HG03342 (cell line): ENCODE results near the gene BAK1.
A peak's percentile ranks its signal among the peaks of the same experiment; 100 is the strongest.

Source experiments
- ATAC-seq: cut with Tn5 transposase; IDR thresholded peaks from one replicate; pipeline ENCODE4 v1.9.1; 2021; ENCODE audit warnings: mild to moderate bottlenecking, moderate library complexity; ENCODE audit not compliant: unreplicated experiment

The BAK1 gene

DNA sequence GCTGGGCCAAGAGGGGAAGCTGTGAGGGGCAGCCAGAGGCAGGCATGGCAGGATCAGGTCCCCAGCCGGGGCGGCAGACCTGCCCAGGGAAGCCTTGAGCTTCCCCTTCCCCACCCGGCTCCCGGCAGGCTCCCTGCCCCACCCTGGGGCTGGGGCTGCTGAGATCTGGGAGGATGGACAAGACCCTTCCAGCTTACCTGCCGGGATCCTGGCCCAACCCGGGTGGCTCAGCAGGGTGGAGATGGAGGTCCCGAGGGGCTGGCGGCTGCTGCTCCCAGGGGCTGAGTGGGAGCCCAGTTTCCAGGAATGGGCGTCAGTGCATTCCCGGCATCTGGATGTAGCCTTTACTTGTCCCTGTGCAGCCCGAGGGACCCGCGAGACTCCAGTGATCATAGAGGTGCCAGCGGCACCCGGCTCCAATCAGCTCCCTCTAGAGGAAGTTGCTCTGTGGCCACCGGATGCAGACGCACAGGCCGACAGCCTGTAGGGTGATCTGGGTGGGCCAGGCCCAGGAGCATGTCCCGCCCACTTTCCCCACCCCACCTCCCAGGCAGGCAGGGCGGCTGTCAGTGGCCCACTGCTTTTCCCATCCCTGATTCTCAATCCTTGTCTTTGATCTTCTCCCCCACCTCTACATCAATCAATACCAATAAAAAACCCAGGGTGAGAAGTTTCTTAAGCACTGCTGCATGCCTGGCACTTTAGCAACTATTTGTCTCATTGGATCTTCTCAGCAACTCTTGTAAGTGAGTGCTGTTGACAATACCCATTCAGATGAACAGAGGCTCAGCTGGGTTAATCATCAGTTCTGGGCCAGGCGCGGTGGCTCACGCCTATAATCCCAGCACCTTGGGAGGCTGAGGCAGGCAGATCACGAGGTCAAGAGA lies at the start of gene BAK1:
BAK1 (minus strand) TSS at position 449 of the 887 bp plus-strand sequence. CDS start 2,672 bp downstream, outside the sequence.
- ATAC-seq = peak; percentile 84

DNA sequence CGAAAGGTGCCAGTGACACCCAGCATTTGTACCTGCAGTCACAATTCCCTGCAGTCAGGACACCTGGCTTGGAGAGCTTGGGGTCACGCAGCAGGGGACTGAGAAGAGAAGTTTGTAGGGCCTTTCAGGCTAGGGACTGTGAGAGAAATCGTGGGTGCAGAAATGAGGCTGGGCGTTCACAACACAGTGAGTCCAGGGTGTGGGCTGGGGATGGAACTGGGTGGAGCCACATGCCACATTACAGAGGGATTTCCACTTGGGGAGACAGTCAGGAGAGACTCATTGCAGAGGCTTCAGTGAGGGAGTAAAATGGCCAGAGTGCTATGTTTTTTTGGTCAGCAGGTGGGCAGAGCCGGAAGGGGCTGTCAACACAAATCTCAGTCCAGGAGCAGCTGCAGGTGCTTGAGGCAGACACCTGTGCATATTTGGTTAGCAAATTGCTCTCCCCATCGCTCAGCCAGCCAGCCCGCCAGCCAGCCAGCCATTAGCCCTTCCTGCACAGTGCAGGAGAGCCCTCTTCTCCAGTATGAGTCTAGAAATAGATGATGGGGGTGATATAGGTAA lies 48.4 kb upstream of the BAK1 start:
- no peak for ATAC-seq

DNA sequence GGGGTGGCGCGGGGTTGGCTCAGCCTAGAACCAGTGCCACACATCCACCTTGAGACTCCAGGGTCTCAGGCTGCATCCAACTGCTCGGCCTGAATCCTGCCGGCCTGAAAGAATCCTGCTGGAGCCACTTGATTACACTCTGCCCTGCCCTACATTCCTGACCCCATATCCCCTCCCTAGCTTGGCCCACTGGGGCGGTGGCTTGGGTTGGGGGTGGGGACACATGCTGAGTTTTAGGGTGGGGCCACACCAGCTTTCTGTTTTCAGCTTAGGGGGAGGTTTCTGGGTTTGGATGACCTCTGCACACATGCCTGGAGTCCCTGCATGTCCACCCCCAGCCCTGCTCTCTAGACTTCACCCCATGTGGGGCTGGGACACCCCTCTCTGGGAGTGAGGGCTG lies 47.8 kb upstream of the BAK1 start:
- no peak for ATAC-seq

DNA sequence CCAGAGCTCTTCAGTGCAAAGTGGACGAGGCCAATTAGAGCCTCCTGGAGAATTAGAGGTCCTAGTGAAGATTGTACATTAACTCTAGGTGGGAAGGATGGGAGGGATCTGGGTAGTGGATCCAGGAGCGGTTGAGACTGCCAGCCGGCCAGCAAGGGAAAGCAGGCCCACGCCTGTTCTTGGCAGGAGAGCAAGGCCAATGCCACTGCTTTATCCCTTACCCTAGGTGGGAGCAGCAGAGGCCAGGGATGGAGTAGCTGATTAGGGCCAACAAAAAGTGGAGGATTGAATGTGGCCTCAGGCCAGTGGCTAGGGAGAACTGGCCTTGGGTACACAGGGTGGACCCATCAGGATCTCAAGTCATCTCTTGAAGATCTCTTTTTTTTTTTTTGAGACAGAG lies 44.8 kb upstream of the BAK1 start:
- no peak for ATAC-seq

DNA sequence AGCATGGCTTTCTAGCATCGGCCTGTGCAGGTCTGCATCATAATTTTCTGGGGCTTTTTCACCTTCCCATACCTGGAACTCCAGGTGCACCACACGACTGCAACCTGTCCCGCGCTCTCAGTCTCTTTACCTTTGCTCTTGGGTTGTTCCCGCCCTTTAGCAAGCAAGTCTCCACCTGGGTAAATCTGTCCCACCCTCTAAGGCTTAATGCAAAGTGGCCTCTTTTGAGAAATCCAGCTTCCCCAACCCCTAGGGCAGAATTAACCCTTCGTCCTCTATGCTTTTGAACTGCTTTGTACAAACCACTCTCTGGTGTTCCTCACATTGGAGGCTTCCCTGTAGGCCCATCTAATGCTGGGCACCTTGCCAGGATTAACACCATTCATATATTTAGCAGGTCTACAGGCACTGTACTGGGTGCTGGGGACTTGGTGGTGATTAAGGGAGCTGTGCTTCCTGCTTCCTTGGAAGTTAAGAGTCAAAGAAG lies 43.9 kb upstream of the BAK1 start:
- no peak for ATAC-seq

DNA sequence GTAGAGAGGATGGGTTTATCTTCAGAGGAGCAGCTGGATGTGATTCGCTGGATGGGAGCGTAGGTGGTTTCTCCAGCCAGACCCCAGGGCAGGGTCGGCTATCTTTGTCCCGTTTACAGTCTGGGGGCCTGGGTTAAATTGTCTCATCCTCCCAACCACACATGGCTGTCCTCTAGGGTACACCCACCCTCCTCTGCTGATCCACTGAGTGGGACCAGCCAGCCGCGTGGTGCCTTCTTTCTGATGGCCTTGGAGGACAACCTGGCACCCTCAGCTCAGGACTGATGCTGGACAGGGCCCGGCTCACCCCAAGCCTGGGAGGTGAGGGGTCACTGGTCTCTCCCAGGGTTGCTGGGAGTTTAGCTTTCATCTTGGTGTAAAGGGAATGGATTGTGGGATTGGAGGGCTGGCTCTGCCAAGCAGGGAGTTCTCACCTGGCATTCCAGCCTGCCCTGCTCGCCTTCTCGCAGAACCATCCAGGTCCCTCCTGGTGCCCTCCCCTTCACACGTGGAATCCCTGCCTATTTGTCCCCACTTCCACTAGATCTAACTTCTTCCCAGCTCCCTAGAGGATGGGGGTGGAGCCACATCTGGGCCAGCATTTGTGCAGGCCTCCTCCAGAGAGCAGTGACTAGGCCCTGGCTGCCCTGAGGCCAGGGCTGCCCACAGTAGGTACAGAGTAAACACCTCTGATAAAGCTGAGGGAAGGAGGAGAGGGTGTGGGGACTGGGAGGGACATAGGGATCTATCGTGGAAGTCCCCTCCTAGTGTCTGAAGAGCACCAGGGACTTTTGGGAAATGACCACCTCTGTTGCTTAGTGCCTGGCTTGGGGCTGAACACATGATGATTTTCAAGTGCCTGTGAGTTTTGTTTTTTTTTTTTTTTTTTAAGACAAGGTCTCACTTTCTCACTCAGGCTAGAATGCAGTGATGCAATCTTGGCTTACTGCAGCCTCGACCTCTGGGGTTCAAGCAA lies 42.7 kb upstream of the BAK1 start:
- no peak for ATAC-seq

DNA sequence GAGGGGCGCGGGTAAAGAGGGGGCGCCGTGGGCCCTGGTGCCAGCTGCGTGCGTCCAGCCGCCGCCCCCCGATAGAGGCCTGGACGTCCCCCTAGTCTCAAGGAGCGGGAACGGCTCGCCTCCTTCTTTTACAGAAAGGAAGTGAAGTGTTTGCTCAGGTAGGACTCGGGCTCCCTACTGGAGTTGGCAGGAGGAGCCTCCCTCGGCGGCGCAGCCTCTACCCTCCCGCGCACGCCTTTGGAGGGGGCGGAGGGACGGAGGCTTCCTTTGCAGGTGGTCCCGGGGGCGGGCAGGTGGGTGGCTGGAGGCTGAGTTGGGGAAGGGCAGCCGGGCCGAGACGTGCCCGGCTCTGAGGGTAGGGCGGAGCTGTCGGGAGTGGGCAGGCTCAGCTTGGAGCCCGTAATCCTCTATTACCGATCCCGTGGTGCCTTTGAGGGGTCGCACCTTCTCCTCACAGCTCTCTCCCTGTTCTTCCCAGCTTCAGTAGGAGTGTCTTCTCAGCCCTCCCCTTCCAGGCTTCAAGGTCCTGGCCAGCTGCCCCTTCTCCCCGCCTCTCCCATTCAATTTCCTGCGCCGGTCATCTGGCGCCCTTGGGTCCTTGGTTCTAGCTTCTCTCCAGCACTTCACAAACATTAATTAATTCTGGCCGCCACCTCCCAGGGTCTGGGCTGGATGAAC lies 41.8 kb upstream of the BAK1 start:
- ATAC-seq = peak; percentile 28

DNA sequence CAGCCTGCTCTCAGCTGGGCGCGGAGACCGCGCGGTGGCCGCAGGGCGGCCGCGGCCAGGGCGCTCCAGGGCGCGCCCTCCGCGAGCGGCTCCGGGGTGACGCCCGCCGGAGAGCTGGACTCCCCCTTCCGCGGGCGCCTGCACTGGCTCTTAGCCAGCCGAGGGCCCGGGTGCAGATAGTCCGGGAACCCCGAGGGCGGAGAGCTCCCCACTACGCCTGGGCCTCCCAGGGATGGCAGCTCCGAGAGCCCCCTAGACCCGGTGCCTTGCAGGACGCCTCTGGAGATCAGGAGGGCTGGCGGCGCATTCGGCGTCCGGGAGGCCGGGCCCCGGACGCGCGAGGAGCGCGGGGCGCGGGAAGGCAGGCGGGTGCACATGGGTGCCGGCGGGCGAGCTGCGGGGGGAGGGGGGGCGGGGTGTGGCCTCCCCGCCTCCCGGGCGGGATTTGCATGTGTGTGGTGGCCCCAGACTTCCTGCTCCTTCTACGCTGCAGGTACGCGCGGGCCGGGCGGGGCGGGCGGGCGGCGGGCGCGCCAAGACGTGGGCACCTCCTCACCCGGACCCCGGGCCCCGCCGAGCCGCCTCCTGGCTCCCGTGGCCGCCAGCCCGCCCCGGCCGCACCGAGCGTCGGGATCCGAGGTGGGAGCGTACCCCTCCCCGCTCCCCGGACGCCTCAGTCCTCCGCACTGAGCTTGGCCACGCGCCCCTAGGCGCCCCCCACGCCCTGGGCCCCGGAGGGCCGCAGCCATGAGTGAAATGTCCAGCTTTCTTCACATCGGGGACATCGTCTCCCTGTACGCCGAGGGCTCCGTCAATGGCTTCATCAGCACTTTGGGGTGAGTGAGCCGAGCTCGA lies 41.0 kb upstream of the BAK1 start, which contains the start of gene ITPR3:
ITPR3 (plus strand) TSS at position 467 of the 855 bp plus-strand sequence; CDS start at position 748, 281 bp downstream.
- peak; percentile 54 for ATAC-seq

DNA sequence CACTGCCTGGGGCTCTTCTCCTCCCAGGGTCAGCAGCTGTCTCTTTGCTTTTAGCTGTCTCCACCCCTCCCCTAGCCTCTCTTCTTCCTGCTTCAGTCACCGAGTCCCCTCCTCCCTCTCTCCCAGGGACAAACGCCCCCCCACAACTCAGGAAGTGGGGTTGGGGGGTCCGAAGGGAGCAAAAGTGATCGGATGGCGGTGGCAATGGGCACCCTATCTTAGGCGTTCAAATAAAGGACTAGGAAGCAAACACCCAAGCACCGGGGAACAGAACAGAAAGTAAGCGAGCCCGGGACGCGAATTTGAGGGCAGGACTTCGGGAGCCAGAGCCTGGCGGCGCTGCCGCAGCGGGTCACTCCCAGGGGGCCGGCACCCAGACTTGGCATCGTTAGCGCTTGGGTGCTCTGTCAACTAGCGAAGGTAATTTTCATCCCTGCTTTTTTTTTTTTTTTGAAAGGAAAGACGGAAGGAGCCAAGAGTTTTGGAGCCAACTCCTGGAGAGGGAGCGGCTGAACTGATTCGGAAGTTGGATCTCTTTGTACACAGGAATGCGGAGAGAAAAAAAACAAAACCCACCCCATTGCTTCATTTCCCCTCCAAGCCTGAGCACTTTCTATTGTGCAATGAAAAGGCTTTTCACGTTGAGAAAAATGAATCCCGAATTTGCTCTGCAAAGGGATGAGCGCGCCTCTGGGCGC lies 40.2 kb upstream of the BAK1 start:
- ATAC-seq = no peak

DNA sequence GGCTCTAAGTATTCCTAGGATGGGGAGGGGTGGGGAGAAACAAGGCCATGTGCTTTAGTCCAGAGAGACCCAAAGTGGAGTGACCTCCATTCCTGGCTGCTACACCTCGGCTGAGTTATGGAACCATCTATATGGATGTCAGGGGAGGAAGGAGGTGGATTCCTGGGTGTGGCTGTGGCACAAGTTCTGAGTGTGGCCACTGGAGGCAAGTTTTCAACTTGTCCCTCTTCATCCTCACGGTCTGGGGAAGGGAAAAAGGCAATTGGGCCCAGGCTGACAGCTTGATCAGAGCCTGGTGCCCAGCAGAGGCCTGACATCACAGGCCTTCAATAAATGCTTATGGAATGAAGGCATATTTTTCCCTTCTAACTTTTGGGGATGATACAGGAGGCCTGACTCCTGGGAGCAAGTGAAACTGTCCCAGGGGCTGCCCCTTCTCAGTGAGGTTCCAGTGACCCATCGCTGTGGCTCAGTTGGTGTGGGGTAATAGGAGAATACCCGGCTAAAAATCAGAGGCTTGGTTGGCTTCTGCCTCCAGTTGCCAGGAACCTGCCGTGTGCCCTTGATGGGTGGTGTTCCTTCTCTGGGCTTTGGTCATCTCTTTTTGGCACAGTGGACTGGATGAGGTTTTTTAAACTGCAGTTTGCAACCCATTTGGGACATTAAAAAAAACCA lies 39.2 kb upstream of the BAK1 start:
- no peak for ATAC-seq

DNA sequence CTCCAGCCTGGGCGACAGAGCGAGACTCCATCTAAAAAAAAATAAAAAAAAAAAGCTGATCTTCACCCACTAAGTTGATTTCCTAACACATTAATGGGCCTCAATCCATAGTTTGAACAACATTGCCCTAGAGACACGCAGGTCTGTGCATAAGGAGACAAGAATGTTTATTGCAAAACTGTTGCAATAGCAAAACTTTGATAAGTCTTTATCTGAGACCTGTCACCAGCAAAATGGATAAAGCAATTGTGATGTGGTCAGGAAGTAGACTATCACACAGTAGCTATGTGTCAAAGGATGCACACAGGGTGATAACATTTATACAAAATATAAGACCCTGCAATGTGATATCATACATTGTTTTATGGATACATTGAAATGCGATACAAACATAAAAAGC lies 36.8 kb upstream of the BAK1 start:
- no peak for ATAC-seq

DNA sequence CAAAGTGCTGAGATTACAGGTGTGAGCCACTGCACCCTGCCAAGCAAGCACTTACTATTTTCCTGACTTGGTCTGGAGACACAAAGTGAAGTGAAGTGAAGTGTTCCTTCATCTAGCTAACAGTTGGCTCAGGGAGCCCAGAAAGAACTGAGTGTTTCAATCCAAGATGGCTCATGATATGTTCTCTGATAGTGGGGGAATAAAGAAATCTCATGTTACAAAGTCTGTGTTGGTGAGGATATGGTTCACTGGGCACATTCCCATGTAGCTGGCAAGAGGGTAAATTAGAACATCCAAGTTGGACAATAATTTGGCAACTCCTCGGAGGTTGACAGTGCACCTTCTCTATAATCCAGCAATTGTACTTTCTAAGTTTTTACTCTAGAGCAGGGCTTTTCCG lies 36.0 kb upstream of the BAK1 start:
- ATAC-seq = no peak

DNA sequence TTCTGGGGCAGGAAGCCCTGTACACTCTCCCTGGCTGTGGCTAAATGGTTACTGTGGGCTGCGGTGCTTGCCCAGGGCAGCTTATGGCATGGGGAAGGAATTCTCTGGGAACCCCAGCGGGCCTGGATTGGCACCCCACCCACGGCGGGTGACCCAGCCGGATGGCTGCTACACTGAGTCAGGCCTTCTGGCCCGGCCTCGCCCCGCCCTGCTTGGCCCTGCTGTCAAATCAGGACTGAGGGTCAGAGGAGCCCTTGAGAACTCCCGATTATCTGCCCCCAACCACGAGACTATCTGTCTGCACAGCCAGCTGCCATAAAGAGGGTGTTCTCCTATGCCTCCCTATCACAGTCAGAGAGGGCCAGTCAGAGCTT lies 33.7 kb upstream of the BAK1 start:
- ATAC-seq = no peak

DNA sequence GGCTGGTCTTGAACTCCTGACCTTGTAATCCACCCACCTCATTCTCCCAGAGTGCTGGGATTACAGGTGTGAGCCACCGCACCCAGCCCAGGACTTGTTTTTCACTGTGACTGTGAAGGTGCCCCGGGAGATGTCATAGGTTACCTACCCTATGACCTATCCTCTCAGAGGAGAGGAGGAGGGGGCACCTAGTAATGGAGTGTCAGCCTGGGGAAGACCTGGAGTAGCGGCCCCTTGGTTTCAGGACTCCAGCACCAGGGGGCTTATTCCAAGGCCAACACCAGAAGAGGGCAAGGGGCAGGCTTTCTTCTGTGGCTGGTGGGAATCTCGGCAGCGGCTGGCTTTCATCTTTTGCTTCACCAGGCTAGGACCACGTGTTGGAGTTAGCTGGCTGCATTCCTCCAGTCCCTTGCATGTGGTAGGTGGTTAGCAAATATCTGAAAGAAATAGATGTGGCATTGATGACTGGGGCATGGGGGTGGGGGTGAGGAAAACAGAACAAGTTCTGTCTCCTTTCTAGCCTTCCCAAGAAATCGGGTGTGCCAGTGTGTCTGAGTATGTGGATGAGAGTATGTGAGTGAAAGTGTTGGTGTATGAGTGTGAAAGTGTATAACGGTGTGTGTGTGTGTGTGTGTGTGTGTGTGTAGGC lies 33.2 kb upstream of the BAK1 start:
- no peak for ATAC-seq

DNA sequence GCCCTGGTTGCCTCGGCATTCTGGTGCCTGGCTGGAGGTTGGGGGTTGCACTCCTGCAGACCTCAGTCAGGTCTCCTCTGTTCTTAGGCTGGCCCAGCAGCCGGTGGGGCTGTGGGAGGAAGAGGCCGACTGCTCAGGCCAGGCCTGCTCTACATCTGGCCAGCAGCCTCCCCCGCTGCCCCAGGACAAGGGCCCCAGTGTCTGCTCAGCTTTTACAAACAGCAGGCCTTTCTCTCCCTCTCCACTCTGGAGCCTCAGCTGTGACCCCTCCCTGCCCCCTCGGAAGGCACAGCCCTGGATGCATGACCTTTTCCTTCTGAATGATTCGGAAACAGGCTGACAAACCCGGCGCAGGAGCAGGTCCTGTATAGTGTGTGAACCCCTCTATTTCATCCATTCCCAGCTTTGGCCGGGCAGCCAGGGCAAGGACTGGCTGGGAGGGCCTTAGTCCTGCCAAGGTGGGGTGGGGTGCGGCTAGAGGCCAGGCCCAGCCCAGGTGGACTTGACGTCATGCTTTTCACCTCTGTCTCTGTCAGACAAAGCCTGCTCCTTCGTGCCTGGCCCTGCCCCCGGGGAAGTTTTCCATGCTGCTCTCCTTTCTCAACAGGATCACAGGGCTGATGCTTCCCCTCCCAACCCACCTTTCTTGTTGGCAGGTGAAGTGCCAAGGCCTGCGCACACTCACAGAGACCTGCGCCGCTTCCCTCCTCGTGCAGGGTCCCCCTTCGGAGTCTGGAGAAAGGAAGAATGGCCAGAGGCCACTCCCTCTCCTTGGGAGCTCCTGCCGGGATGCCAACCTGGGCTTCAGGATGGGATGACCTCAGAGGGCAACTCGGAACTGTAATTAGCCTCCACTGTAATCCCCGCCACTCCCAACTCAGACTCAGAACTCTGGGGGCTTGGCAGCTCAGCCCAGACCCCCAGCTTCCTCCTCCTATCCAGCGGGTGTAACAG lies 31.0 kb upstream of the BAK1 start:
- no peak for ATAC-seq

DNA sequence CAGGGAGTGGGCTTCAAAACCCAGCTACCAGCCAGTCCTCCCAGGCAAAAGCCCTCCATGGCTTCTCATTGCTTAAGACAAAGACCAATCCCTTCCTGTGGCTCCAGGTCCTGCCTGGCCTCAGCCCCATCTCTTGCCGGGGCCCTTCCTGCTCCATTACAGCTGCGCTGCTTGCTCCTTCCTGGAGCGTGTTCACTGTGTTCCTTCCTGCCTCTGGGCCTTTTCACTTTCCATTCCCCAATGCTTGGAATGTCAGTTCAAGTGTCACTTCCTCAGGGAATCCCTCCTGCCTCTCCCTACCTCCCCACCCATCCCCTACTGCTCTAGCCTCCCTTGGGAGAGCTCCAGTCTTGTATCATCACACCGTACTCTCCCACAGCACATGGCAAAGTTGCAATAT lies 30.0 kb upstream of the BAK1 start:
- no peak for ATAC-seq

DNA sequence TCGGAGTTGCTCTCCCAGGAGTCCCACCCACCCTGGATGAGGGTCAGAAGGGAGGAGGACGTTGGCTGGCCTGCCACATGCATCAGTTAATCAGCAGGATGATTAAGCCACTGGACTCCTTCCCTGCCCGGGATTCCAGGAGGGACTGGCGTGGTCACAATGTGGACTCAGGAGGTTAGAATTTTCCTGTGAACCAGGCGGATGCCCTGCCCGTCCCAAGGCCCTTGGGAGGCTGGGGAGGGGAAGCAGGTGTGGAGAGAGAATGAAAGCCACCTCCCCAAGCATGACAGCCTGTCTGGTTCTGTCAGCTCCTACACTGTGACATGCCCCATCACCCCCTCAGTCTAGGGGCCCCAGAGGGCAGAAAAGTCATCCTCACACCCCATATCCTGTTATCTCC lies 29.5 kb upstream of the BAK1 start:
- ATAC-seq = no peak
